Psoas muscle (tissue), 8 donors: Measurements from ENCODE around the gene PTPRM. TPM values are rescaled to one million over a fixed set of nuclear protein-coding genes. Genes with fewer than 3 reads are reported as not detected.

Source experiments
- ATAC-seq, 4 donors: fragments of 200-7000 bp; cut with Tn5 transposase; one replicate each; pipeline ENCODE4 v1.9.1; 2020; ENCODE audit warnings: moderate library complexity in 3 of 4, mild to moderate bottlenecking in 2 of 4
- DNase-seq, 2 donors: peaks; one replicate each; pipeline ENCODE4 v3.0.0-alpha.2; 2020
- H3K27ac ChIP-seq: fragments of 200-600 bp; one replicate; pipeline ENCODE4 v1.8.0; 2022
- H3K27me3 ChIP-seq, 3 donors: fragments of 200-600 bp in 1 of 3; one replicate each; pipeline versions ENCODE4 v1.6.1 to v1.8.0; 2013 to 2022; ENCODE audit warnings: low read length in 2 of 3, mild to moderate bottlenecking in 2 of 3, moderate library complexity in 1 of 3; ENCODE audit not compliant: insufficient read depth in 3 of 3
- H3K36me3 ChIP-seq, 2 donors: fragments of 200-600 bp in 1 of 2; one replicate each; pipeline versions ENCODE4 v1.6.1 to v1.8.0; 2013 to 2022; ENCODE audit warnings: low read depth in 1 of 2, mild to moderate bottlenecking in 1 of 2, moderate library complexity in 1 of 2; ENCODE audit not compliant: insufficient read depth in 1 of 2
- H3K4me1 ChIP-seq: fragments of 200-600 bp; one replicate; pipeline ENCODE4 v1.8.0; 2022
- H3K4me3 ChIP-seq: fragments of 200-600 bp; one replicate; pipeline ENCODE4 v1.8.0; 2022; ENCODE audit warnings: mild to moderate bottlenecking
- H3K9me3 ChIP-seq: fragments of 200-600 bp; one replicate; pipeline ENCODE4 v1.8.0; 2022
- WGBS, 3 donors: extraction: QIAGEN DNeasy Blood & Tissue Kit; methylation state at CpG; one replicate each; pipeline versions ENCODE4 v1.1.6 to v1.1.7; 2013; 5-methylcytosine and 5-hydroxymethylcytosine counted together
- intact Hi-C, 2 donors: fragments of 100-400 bp; cut with DNase I; formaldehyde crosslinking; loops; one replicate each; pipeline versions ENCODE4 v1.11.0 to v1.14.2; 2022
- polyA plus RNA-seq, 3 donors: library from polyadenylated mRNA; stranded (reverse); fragments of 200-250 nt; gene quantifications; one replicate each; pipeline ENCODE4 v1.2.3, GENCODE V29; 2013
- total RNA-seq, 4 donors: library from RNA; stranded (reverse); fragmentation: NEBNext Ultra II Directional in 2 of 4; extraction: Animal tissue kit (Norgen Biotek cat#: 25700) in 2 of 4; gene quantifications; one replicate each; pipeline versions ENCODE4 v1.2.1 to v1.2.4, GENCODE V29; 2021 to 2023
- TF ChIP-seq, protein P1 (sequence below): fragments of 200-600 bp; IDR thresholded peaks from one replicate; pipeline ENCODE4 v1.8.0; 2022; ENCODE audit warnings: antibody characterized with exemption
- donor health status: healthy with polysubstance abuse.
- donor health status: DM: no; HTN: no; CAD: no; lungs with moderate emphysema.
- donor health status: Bipolar disorder and iron deficiency.
- donor health status: healthy.
- donor health status: DM: yes; HTN: yes; CAD: no.
- donor health status: DM: no; HTN: no; CAD: no.
- donor health status: DM: no; HTN: no; CAD: no.
- donor health status: DM: yes; HTN: yes; CAD: no.

Gene PTPRM
- total and polyA plus RNA-seq, 7 donors: 27.4 to 78.9 (median 39.0) TPM

DNA sequence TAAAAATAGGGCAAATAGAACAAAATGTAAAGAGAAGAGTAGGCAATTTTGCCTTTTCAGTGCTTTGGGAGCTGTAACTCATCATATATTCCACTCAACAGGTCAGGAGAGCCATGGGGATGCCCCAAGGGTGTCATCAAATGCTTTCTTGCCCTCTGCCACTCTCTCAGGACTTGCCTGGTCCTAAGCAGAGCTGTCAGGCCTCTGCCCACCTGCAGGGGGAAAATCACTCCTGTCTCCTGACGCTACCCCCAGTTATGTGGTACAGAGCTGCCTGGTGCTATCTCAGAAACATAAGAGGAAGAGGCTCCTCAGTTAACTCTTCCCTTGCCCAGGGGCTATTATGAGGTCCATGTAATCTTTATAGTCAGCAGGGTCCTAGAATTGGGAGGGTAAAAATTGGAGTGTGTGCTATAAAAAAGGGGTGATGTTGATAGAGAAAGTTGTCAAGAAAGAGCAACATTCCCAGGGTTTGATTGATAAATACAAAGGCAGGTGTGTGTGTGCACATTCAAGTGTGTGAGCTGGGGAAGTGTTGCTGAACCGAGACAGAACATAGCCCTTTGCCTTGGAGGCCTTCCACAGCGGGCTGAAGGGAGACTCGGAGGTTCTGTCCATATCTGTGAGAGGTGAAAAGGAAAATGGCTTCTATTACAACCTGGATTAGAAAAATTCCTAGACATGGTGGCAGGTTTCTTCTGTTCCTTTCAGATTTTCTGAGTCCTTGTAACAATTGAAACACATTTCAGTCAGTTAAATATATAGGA is 25.4 kb downstream of the PTPRM start:
- 46 to 64% (median 64%) methylated on average over 4 of the region's 4 CpGs for whole genome bisulfite sequencing, 3 donors
- intact Hi-C loops: loop anchor here in 1 of 2 donors (5.0 kb wide), 1 partner anchor 160 kb away; no protein-coding TSS in a partner anchor
- peaks cover 63% of the 10 kb centered on the region for H3K4me1 ChIP-seq

DNA sequence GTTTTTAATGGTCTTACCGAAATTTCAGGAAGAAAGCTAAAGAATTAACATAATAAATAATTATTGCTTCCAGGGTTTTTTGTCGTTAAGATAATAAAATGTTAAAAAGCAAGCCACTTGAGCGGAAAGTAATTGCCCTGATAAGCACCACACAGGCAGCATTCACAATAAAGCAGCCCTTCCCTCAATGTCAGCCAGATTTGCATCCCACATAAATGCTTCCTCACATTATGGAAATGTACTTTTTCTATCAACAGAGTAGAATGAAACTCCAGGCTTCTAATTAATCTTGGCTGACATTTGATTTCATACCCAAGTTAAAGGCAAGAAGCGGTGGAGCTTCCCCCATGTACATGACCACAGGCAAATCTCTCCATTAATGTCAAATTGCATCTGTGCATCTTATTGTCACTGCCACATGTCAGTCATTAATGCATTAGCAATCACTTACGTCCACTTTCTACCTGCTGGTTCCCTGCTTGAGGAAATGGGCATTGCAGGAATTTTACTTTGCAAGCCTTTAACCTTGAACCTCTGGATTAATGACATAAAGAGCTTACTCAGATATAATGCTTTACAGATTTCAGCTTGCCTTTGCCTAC is 26.2 kb downstream of the PTPRM start:
- WGBS, 3 donors: 78 to 81% (median 79%) methylated on average over 5 of the region's 5 CpGs
- ATAC-seq: no peak
- TF ChIP-seq, protein P1, sequence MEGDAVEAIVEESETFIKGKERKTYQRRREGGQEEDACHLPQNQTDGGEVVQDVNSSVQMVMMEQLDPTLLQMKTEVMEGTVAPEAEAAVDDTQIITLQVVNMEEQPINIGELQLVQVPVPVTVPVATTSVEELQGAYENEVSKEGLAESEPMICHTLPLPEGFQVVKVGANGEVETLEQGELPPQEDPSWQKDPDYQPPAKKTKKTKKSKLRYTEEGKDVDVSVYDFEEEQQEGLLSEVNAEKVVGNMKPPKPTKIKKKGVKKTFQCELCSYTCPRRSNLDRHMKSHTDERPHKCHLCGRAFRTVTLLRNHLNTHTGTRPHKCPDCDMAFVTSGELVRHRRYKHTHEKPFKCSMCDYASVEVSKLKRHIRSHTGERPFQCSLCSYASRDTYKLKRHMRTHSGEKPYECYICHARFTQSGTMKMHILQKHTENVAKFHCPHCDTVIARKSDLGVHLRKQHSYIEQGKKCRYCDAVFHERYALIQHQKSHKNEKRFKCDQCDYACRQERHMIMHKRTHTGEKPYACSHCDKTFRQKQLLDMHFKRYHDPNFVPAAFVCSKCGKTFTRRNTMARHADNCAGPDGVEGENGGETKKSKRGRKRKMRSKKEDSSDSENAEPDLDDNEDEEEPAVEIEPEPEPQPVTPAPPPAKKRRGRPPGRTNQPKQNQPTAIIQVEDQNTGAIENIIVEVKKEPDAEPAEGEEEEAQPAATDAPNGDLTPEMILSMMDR: no peak
- Histone ChIP-seq H3K9me3 (no peaks in the 10 kb centered on the region), H3K27me3 (no peaks in the 10 kb centered on the region), H3K27ac (no peak overlapping the region), H3K36me3 (no peaks in the 10 kb centered on the region), H3K4me3 (no peak overlapping the region), H3K4me1 (peaks cover 70% of the 10 kb centered on the region)
- no peak for DNase-seq
- intact Hi-C loops: loop anchor here in 1 of 2 donors (5.0 kb wide), 1 partner anchor 159 kb away; no protein-coding TSS in a partner anchor

More for the DNA sequence above, 25.4 kb downstream of the PTPRM start:
- Histone ChIP-seq H3K9me3 (no peaks in the 10 kb centered on the region), H3K4me3 (no peak overlapping the region), H3K27ac (no peak overlapping the region), H3K27me3 (no peaks in the 10 kb centered on the region), H3K36me3 (no peaks in the 10 kb centered on the region)
- ATAC-seq (peak; percentile 30 to 61 (median 56)), DNase-seq (no peak)
- TF ChIP-seq, protein P1: peak; percentile 17

DNA sequence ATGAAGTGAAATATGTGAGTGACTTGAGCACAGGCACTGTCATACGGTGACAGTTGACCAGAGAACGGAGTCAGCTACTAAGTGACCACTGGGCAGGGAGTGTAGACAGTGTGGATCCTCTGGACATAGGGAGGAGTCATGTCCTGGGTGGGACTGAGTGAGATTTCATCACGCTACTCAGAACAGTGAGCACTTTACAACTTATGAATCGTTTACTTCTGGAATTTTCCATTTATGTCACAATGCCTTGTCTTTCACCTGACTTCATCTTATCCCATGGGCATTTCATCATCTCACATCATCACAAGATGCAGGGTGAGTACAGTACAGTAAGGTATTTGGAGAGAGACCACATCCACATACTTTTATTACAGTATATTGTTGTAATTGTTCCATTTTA is 29.0 kb downstream of the PTPRM start:
- no peak overlapping the region for H3K27ac ChIP-seq
- 65 to 82% (median 71%) methylated on average over 4 of the region's 4 CpGs for WGBS, 3 donors
- TF ChIP-seq, protein P1: no peak
- H3K27me3 ChIP-seq: no peaks in the 10 kb centered on the region
- peaks cover 86% of the 10 kb centered on the region for H3K4me1 ChIP-seq
- DNase-seq (no peak), ATAC-seq (peak; percentile 45 to 73 (median 58))
- H3K4me3 ChIP-seq: no peak overlapping the region
- no peaks in the 10 kb centered on the region for H3K9me3 ChIP-seq
- no peaks in the 10 kb centered on the region for H3K36me3 ChIP-seq
- intact Hi-C loops: no loop called here

DNA sequence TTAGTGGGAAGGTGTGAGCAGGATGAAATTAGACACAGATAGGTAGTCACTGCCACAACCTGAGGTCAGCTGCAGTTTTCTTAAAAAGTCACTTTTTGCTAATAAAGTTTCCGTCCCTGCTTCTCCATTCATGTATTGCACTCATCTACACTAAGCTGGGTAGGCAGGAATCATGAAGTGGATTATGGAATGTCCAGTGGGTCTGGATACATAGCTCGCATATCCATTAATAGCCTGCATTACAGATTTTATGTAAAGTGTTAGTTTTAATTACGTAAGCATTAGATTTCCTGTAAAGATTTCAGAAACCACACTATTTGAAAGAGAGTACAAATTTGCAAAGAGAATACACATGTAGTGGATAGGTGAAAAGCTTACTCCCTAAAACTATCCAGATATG is 30.4 kb downstream of the PTPRM start:
- intact Hi-C loops: no loop called here
- Histone ChIP-seq H3K36me3 (no peaks in the 10 kb centered on the region), H3K4me1 (peaks cover 80% of the 10 kb centered on the region), H3K4me3 (no peak overlapping the region), H3K9me3 (no peaks in the 10 kb centered on the region), H3K27ac (no peak overlapping the region), H3K27me3 (no peaks in the 10 kb centered on the region)
- 93 to 96% (median 95%) methylated on average over 3 of the region's 3 CpGs for WGBS, 3 donors
- TF ChIP-seq, protein P1: no peak
- no peak for ATAC-seq
- no peak for DNase-seq
